ENCODE measurements around the gene STK33. TPM values are rescaled to one million over a fixed set of nuclear protein-coding genes. Genes with fewer than 3 reads are reported as not detected.

STK33 gene
- total RNA-seq, 2 experiments from 2014 or later: 2.1 to 2.2 TPM

- Mint-ChIP-seq H3K4me3 (no peak overlapping the region), H3K27me3 (peaks cover 38% of the 10 kb centered on the region), H3K27ac (no peak overlapping the region), H3K4me1 (no peaks in the 10 kb centered on the region), H3K36me3 (no peaks in the 10 kb centered on the region), H3K9me3 (no peaks in the 10 kb centered on the region)
- DNase-seq (no peak), ATAC-seq (ENCODE audit: low read depth) (no peak)
- POLR2A ChIA-PET: no interaction called here
Observed at GRCh38 chr11:8558436-8558835, 35.6 kb downstream of the STK33 start.

- Mint-ChIP-seq H3K36me3 (no peaks in the 10 kb centered on the region), H3K27me3 (peaks cover 11% of the 10 kb centered on the region), H3K9me3 (no peaks in the 10 kb centered on the region), H3K4me3 (no peak overlapping the region), H3K27ac (no peak overlapping the region), H3K4me1 (no peaks in the 10 kb centered on the region)
- POLR2A ChIA-PET: no interaction called here
- ATAC-seq (ENCODE audit: low read depth) (no peak), DNase-seq (no peak)
Observed at GRCh38 chr11:8545698-8546366, 48.2 kb downstream of the STK33 start.

- POLR2A ChIA-PET: no interaction called here
- DNase-seq (no peak), ATAC-seq (ENCODE audit: low read depth) (no peak)
- peaks cover 11% of the 10 kb centered on the region for H3K27me3 Mint-ChIP-seq
- H3K36me3 Mint-ChIP-seq: no peaks in the 10 kb centered on the region
- H3K9me3 Mint-ChIP-seq: no peaks in the 10 kb centered on the region
- no peak overlapping the region for H3K4me3 Mint-ChIP-seq
- H3K4me1 Mint-ChIP-seq: no peaks in the 10 kb centered on the region
- no peak overlapping the region for H3K27ac Mint-ChIP-seq
Observed at GRCh38 chr11:8544807-8545206, 49.2 kb downstream of the STK33 start.

DNA sequence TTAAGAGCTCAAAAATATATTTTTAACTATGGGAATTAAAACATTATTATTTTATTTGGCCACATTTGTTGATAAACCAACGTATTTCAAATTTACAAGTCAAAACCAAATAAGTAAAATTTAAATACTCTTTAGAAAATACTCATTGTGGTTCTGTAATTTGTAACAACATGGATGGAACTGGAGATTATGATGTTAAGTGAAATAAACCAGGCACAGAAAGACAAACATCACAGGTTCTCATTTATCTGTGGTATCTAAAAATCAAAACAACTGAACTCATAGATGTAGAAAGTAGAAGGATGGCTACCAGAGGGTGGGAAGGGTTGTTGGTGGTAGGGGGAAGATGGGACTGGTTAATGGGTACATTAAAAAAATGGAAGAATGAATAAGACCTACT, 50.8 kb downstream of the STK33 start:
- POLR2A ChIA-PET: no interaction called here
- no peaks in the 10 kb centered on the region for H3K4me1 Mint-ChIP-seq
- H3K4me3 Mint-ChIP-seq: no peak overlapping the region
- no peaks in the 10 kb centered on the region for H3K36me3 Mint-ChIP-seq
- DNase-seq: no peak
- H3K9me3 Mint-ChIP-seq: no peaks in the 10 kb centered on the region
- H3K27ac Mint-ChIP-seq: no peak overlapping the region
- H3K27me3 Mint-ChIP-seq: peaks cover 7% of the 10 kb centered on the region
- no peak for ATAC-seq (ENCODE audit: low read depth)

- H3K27me3 Mint-ChIP-seq: peaks cover 4% of the 10 kb centered on the region
- H3K9me3 Mint-ChIP-seq: no peaks in the 10 kb centered on the region
- DNase-seq: no peak
- POLR2A ChIA-PET: no interaction called here
- ATAC-seq (ENCODE audit: low read depth): no peak
- H3K27ac Mint-ChIP-seq: no peak overlapping the region
- no peaks in the 10 kb centered on the region for H3K4me1 Mint-ChIP-seq
- no peak overlapping the region for H3K4me3 Mint-ChIP-seq
- H3K36me3 Mint-ChIP-seq: no peaks in the 10 kb centered on the region
Observed at GRCh38 chr11:8541448-8541847, 52.6 kb downstream of the STK33 start.

- ATAC-seq (ENCODE audit: low read depth) (no peak), DNase-seq (no peak)
- peaks cover 2% of the 10 kb centered on the region for H3K27me3 Mint-ChIP-seq
- H3K4me1 Mint-ChIP-seq: no peaks in the 10 kb centered on the region
- H3K27ac Mint-ChIP-seq: no peak overlapping the region
- H3K4me3 Mint-ChIP-seq: no peak overlapping the region
- H3K36me3 Mint-ChIP-seq: no peaks in the 10 kb centered on the region
- POLR2A ChIA-PET: no interaction called here
- no peaks in the 10 kb centered on the region for H3K9me3 Mint-ChIP-seq
Observed at GRCh38 chr11:8533332-8533731, 60.7 kb downstream of the STK33 start.

DNA sequence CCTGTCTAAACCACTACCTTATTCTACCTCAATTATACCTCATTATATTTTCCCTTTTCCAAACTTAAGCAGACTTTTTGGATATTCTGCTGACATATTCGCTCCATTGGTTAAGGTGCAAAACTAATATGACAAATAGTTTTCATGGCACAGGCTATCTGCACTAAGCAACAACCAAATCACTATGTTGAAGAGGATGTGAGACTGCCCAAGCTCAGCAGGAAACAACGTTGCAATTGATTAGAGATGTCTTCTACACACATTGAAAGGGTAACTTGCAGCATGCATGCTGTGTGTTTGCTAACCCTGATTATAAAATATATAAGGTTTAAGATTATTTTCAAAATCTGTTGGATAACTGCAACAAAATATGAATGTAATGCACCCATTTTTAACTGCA, 61.6 kb downstream of the STK33 start:
- POLR2A ChIA-PET: no interaction called here
- H3K4me1 Mint-ChIP-seq: no peaks in the 10 kb centered on the region

GRCh38 chr11:8531982-8532381, 62.0 kb downstream of the STK33 start:
- POLR2A ChIA-PET: no interaction called here
- Mint-ChIP-seq H3K27me3 (peaks cover 2% of the 10 kb centered on the region), H3K27ac (no peak overlapping the region), H3K9me3 (no peaks in the 10 kb centered on the region), H3K4me1 (no peaks in the 10 kb centered on the region), H3K4me3 (no peak overlapping the region), H3K36me3 (no peaks in the 10 kb centered on the region)
- ATAC-seq (ENCODE audit: low read depth): no peak
- DNase-seq: no peak

More for the DNA sequence above, 61.6 kb downstream of the STK33 start:
- Mint-ChIP-seq H3K27me3 (peaks cover 2% of the 10 kb centered on the region), H3K36me3 (no peaks in the 10 kb centered on the region), H3K9me3 (no peaks in the 10 kb centered on the region), H3K4me3 (no peak overlapping the region), H3K27ac (no peak overlapping the region)
- no peak for ATAC-seq (ENCODE audit: low read depth)
- no peak for DNase-seq

DNA sequence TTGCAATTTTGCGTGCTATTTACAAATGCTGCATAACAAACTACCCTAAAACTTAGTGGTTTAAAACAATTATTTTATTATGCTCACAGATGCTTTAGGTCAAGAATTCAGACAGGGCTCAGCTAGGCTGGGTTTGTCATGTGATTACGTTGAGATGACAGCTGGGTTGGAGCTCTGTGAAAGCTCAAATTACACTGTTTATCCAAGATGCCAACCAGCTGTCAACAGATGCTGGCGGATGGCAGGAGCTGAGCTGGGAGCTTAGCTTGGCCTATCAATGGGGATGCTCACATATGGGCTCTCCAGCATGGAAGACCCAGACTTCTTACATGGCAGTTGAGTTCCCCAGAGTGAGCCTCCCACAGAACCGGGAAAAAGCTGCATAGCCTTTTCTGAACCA, 62.7 kb downstream of the STK33 start:
- Mint-ChIP-seq H3K4me3 (no peak overlapping the region), H3K27me3 (peaks cover 2% of the 10 kb centered on the region), H3K4me1 (no peaks in the 10 kb centered on the region), H3K27ac (no peak overlapping the region), H3K9me3 (no peaks in the 10 kb centered on the region), H3K36me3 (no peaks in the 10 kb centered on the region)
- ATAC-seq (ENCODE audit: low read depth) (no peak), DNase-seq (no peak)
- POLR2A ChIA-PET: no interaction called here

DNA sequence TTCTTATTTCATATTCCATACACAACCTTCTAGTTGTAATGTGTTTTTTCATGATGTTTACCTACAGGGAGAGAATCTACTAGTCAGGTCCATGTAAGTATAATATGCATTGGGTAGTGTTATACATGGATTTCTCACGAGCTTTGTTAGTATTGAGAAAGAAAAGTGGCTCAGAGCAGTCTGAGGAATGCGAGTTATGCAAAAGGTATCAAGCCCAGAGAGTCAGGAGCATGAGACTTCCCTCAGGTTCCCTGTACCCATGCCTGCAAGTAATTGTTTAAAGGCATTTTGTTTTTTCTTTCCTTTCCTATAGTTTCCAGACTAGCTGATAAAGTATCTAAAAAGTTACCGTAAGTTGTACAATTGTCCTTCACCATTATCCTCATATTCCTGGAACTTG, 66.1 kb downstream of the STK33 start:
- H3K36me3 Mint-ChIP-seq: no peaks in the 10 kb centered on the region
- POLR2A ChIA-PET: no interaction called here
- H3K4me1 Mint-ChIP-seq: no peaks in the 10 kb centered on the region
- H3K4me3 Mint-ChIP-seq: no peak overlapping the region
- no peaks in the 10 kb centered on the region for H3K9me3 Mint-ChIP-seq
- DNase-seq (no peak), ATAC-seq (ENCODE audit: low read depth) (no peak)
- H3K27ac Mint-ChIP-seq: no peak overlapping the region
- H3K27me3 Mint-ChIP-seq: peaks cover 2% of the 10 kb centered on the region

DNA sequence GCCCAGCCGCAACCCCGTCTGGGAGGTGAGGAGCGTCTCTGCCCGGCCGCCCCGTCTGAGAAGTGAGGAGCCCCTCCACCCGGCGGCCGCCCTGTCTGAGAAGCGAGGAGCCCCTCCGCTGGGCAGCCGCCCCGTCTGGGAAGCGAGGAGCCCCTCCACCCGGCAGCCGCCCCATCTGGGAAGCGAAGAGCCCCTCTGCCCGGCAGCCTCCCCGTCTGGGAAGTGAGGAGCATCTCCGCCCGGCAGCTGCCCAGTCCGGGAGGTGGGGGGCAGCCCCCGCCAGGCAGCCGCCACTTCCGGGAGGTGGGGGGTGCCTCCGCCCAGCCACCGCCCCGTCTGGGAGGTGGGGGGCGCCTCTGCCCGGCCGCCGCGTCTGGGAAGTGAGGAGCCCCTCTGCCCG, 70.6 kb downstream of the STK33 start:
- Mint-ChIP-seq H3K4me3 (no peak overlapping the region), H3K27me3 (peaks cover 3% of the 10 kb centered on the region), H3K4me1 (no peaks in the 10 kb centered on the region), H3K36me3 (no peaks in the 10 kb centered on the region), H3K27ac (no peak overlapping the region), H3K9me3 (peaks cover 4% of the 10 kb centered on the region)
- DNase-seq (no peak), ATAC-seq (ENCODE audit: low read depth) (no peak)
- POLR2A ChIA-PET: no interaction called here

DNA sequence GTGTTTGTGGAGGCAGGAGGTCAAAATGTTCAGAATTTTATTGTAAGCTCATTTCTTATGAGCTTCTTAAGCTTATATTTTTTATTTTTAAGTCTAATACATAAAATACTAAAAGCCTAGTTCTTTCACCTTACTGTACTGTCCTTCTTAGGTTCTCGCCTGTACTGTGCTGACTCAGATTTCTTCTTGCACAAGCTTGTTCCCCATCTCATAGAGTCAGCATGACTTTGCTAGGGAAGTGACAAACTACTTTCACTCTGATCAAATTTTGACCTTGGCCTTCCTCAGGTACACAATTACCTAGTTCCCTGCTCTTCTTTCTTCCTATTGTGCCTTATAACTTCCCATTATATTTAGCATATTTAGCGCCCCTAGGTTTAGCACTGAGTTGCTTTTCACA, 81.5 kb downstream of the STK33 start:
- H3K9me3 Mint-ChIP-seq: no peaks in the 10 kb centered on the region
- POLR2A ChIA-PET: no interaction called here
- H3K36me3 Mint-ChIP-seq: no peaks in the 10 kb centered on the region
- peaks cover 7% of the 10 kb centered on the region for H3K27me3 Mint-ChIP-seq
- no peak overlapping the region for H3K4me3 Mint-ChIP-seq
- DNase-seq (no peak), ATAC-seq (ENCODE audit: low read depth) (no peak)
- H3K4me1 Mint-ChIP-seq: no peaks in the 10 kb centered on the region
- H3K27ac Mint-ChIP-seq: no peak overlapping the region

GRCh38 chr11:8503910-8504364, 90.1 kb downstream of the STK33 start:
- H3K27me3 Mint-ChIP-seq: no peaks in the 10 kb centered on the region
- ATAC-seq (ENCODE audit: low read depth) (no peak), DNase-seq (no peak)
- H3K27ac Mint-ChIP-seq: no peak overlapping the region
- H3K4me3 Mint-ChIP-seq: no peak overlapping the region
- POLR2A ChIA-PET: no interaction called here
- H3K36me3 Mint-ChIP-seq: no peaks in the 10 kb centered on the region
- H3K9me3 Mint-ChIP-seq: peaks cover 1% of the 10 kb centered on the region
- no peaks in the 10 kb centered on the region for H3K4me1 Mint-ChIP-seq

DNA sequence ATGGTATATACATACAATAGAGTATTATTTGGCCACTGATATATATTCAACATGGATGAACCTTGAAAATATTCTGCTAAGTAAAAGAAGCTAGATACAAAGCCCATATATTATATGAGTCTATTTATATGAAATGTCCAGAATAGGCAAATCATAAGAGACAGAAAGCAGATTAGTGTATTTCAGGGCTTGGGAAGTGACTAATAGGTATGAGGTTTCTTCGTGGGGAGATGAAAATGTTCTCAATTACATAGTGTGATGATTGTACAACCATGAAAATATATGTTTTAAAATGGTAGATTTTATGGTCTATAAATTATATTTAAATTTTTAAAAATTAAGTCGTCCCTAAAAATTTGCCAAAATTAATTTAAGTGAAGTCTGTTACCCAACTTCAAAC, 92.2 kb downstream of the STK33 start:
- H3K9me3 Mint-ChIP-seq: peaks cover 4% of the 10 kb centered on the region
- no peak overlapping the region for H3K27ac Mint-ChIP-seq
- H3K4me1 Mint-ChIP-seq: no peaks in the 10 kb centered on the region
- no peaks in the 10 kb centered on the region for H3K36me3 Mint-ChIP-seq
- no peak overlapping the region for H3K4me3 Mint-ChIP-seq
- H3K27me3 Mint-ChIP-seq: no peaks in the 10 kb centered on the region
- no peak for ATAC-seq (ENCODE audit: low read depth)
- POLR2A ChIA-PET: no interaction called here
- no peak for DNase-seq

GRCh38 chr11:8488395-8488794, 105.6 kb downstream of the STK33 start:
- POLR2A ChIA-PET: no interaction called here
- Mint-ChIP-seq H3K27me3 (peaks cover 2% of the 10 kb centered on the region), H3K36me3 (no peaks in the 10 kb centered on the region), H3K27ac (no peak overlapping the region), H3K9me3 (peaks cover 6% of the 10 kb centered on the region), H3K4me1 (no peaks in the 10 kb centered on the region), H3K4me3 (no peak overlapping the region)
- ATAC-seq (ENCODE audit: low read depth) (no peak), DNase-seq (no peak)
